HTERT RPE-1 (cell line): ENCODE measurements around the gene PKP3.
"Not testable (repeated sequence)": the region's sequence is repeated elsewhere in the genome, so short reads cannot be mapped to it uniquely, and the experiment has no call there.

Experiments used
- in situ Hi-C: fragments of 300-500 bp; cut with MboI; formaldehyde crosslinking; loops from 4 replicates; pipeline ENCODE4 v1.14.3; 2020; ENCODE audit warnings: low sequenced_read_pairs

The PKP3 gene

GRCh38 chr11:394034-394857 is at the start of gene PKP3:
PKP3 (plus strand) TSS chr11:394209; CDS start chr11:394293, 84 bp downstream.
- in situ Hi-C loops = no loop called here

GRCh38 chr11:344836-345578 is 49.0 kb upstream of the PKP3 start:
- in situ Hi-C loops = no loop called here

- in situ Hi-C loops = no loop called here
Observed at GRCh38 chr11:346529-346928, 47.5 kb upstream of the PKP3 start.

GRCh38 chr11:349270-349954 is 44.6 kb upstream of the PKP3 start:
- in situ Hi-C loops = not testable (repeated sequence)

GRCh38 chr11:350033-350722 is 43.8 kb upstream of the PKP3 start:
- in situ Hi-C loops = not testable (repeated sequence)

- in situ Hi-C loops = no loop called here
Observed at GRCh38 chr11:350723-351255, 43.2 kb upstream of the PKP3 start.

- in situ Hi-C loops = no loop called here
Observed at GRCh38 chr11:351411-351810, 42.6 kb upstream of the PKP3 start.

- in situ Hi-C loops = no loop called here
Observed at GRCh38 chr11:352456-353031, 41.5 kb upstream of the PKP3 start.

- in situ Hi-C loops = no loop called here
Observed at GRCh38 chr11:353179-353873, 40.7 kb upstream of the PKP3 start.

- in situ Hi-C loops = no loop called here
Observed at GRCh38 chr11:355581-356458, 38.2 kb upstream of the PKP3 start.

- in situ Hi-C loops = no loop called here
Observed at GRCh38 chr11:356610-357009, 37.4 kb upstream of the PKP3 start.

- in situ Hi-C loops = no loop called here
Observed at GRCh38 chr11:357582-357981, 36.4 kb upstream of the PKP3 start.

GRCh38 chr11:358129-358800 is 35.7 kb upstream of the PKP3 start:
- in situ Hi-C loops = no loop called here

- in situ Hi-C loops = no loop called here
Observed at GRCh38 chr11:359181-359714, 34.8 kb upstream of the PKP3 start.

GRCh38 chr11:360326-361280 is 33.4 kb upstream of the PKP3 start:
- in situ Hi-C loops = no loop called here

GRCh38 chr11:362642-363442 is 31.2 kb upstream of the PKP3 start:
- in situ Hi-C loops = no loop called here
